ENCODE results near the gene ZSCAN5A.
"Not testable (repeated sequence)": the region's sequence is repeated elsewhere in the genome, so short reads cannot be mapped to it uniquely, and the experiment has no call there.

Gene ZSCAN5A

GRCh38 chr19:56211718-56212117, 102.9 kb downstream of the ZSCAN5A start:
- DNase-seq (ENCODE audit: extremely low read depth, insufficient read length), result no peak
- no peak overlapping the region for H3K4me3 ChIP-seq (replicated peaks; ENCODE audit: low read depth, low read length)
- no peak for TF ChIP-seq CTCF (IDR thresholded peaks at IDR 0.05; ENCODE audit: insufficient read depth, low read length, poor library complexity, severe bottlenecking)
- H3K36me3 ChIP-seq (ENCODE audit: control insufficient read depth, insufficient read depth, low read length), result no peaks in the 10 kb centered on the region
- H3K27me3 ChIP-seq (replicated peaks; ENCODE audit: control insufficient read depth, insufficient read depth, low read length), result no peaks in the 10 kb centered on the region

DNA sequence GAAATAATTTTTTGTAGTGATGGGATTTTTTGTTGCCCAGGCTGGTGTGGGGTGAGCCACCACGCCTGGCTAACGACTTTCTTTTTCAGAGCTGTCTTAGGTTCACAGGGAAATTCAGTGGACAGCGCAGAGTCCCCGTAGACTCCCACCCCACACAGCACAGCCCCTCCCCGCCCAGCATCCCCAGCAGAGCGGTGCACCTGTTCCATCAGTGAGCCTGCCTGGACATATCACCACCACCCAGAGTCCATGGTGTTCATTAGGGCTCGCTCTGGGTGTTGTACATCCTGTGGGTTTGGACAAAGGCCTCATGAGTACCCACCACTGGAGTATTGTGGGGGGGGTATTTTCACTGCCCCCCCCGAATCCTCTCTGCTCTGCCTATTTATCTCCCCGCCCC, 104.6 kb downstream of the ZSCAN5A start:
- DNase-seq (ENCODE audit: extremely low read depth, insufficient read length); H3K4me3 ChIP-seq (replicated peaks; ENCODE audit: low read depth, low read length); H3K27me3 ChIP-seq (replicated peaks; ENCODE audit: control insufficient read depth, insufficient read depth, low read length); H3K36me3 ChIP-seq (ENCODE audit: control insufficient read depth, insufficient read depth, low read length): not testable (repeated sequence)

DNA sequence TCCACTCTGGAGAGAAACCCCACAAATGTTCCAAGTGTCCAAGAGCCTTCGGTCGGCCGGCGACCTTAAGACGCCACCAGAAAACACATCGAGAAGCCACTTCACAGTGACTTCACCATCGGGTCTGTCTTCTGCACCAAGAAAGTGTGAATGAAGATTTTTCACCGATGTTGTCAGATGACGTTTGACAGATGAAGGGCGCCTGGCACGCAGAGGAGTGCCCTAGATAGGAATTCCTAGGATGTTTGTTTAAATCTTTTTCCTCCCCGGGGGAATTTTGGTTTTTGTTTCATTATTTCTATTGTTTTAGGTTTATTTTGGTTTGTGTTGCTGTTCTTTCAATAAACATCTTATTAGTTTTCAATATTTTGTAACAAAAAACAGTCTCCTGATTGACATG, 105.5 kb downstream of the ZSCAN5A start:
- DNase-seq (ENCODE audit: extremely low read depth, insufficient read length), result no peak
- Histone ChIP-seq H3K4me3 (replicated peaks; ENCODE audit: low read depth, low read length) (no peak overlapping the region), H3K27me3 (replicated peaks; ENCODE audit: control insufficient read depth, insufficient read depth, low read length) (no peaks in the 10 kb centered on the region), H3K36me3 (ENCODE audit: control insufficient read depth, insufficient read depth, low read length) (no peaks in the 10 kb centered on the region)
- no peak for TF ChIP-seq CTCF (IDR thresholded peaks at IDR 0.05; ENCODE audit: insufficient read depth, low read length, poor library complexity, severe bottlenecking)

DNA sequence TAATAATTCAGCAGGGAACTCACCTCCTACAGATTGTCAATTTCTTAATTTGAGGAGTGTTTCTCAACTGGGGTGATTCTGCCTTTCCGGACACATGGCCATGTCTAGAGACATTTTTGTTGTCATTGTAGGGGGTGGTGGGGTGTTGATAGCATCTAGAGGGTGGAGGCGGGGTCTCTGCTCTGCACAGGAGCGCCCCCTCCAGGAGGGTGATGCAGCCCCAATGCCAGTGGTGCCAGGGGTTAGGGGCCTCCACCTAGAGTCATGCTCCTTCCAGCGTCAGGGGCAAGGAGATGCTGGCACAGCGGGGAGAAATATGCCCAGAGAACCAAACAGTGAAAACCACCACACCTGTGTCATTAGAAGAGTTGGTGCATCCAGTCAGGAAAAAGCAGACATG, 107.1 kb downstream of the ZSCAN5A start:
- H3K36me3 ChIP-seq (ENCODE audit: control insufficient read depth, insufficient read depth, low read length); DNase-seq (ENCODE audit: extremely low read depth, insufficient read length); H3K27me3 ChIP-seq (replicated peaks; ENCODE audit: control insufficient read depth, insufficient read depth, low read length); H3K4me3 ChIP-seq (replicated peaks; ENCODE audit: low read depth, low read length): not testable (repeated sequence)

GRCh38 chr19:56201973-56202372, 112.7 kb downstream of the ZSCAN5A start, which contains the start of gene ZSCAN5C:
ZSCAN5C (plus strand) TSS chr19:56202273; CDS start chr19:56205914, 3,641 bp downstream.
- no peak for DNase-seq (ENCODE audit: extremely low read depth, insufficient read length)
- Histone ChIP-seq H3K36me3 (ENCODE audit: control insufficient read depth, insufficient read depth, low read length) (no peaks in the 10 kb centered on the region), H3K4me3 (replicated peaks; ENCODE audit: low read depth, low read length) (no peak within 1 kb of the TSS), H3K27me3 (replicated peaks; ENCODE audit: control insufficient read depth, insufficient read depth, low read length) (no peaks in the 10 kb centered on the region)
- TF ChIP-seq CTCF (IDR thresholded peaks at IDR 0.05; ENCODE audit: insufficient read depth, low read length, poor library complexity, severe bottlenecking), result no peak

GRCh38 chr19:56199687-56200086, 115.0 kb downstream of the ZSCAN5A start:
- H3K36me3 ChIP-seq (ENCODE audit: control insufficient read depth, insufficient read depth, low read length), result no peaks in the 10 kb centered on the region
- H3K4me3 ChIP-seq (replicated peaks; ENCODE audit: low read depth, low read length), result no peak overlapping the region
- no peak for DNase-seq (ENCODE audit: extremely low read depth, insufficient read length)
- no peaks in the 10 kb centered on the region for H3K27me3 ChIP-seq (replicated peaks; ENCODE audit: control insufficient read depth, insufficient read depth, low read length)
- TF ChIP-seq CTCF (IDR thresholded peaks at IDR 0.05; ENCODE audit: insufficient read depth, low read length, poor library complexity, severe bottlenecking), result no peak

- not testable (repeated sequence) for DNase-seq (ENCODE audit: extremely low read depth, insufficient read length); H3K36me3 ChIP-seq (ENCODE audit: control insufficient read depth, insufficient read depth, low read length); H3K4me3 ChIP-seq (replicated peaks; ENCODE audit: low read depth, low read length); H3K27me3 ChIP-seq (replicated peaks; ENCODE audit: control insufficient read depth, insufficient read depth, low read length)
Measured at GRCh38 chr19:56197646-56198045, 117.0 kb downstream of the ZSCAN5A start, which contains the start of gene ZSCAN5B. ZSCAN5B (minus strand) TSS chr19:56197783; CDS start chr19:56193052, 4,731 bp downstream.
